ENCODE results near the gene ARHGEF38.
A peak's percentile ranks its signal among the peaks of the same experiment; 100 is the strongest.
"Not testable (repeated sequence)": the region's sequence is repeated elsewhere in the genome, so short reads cannot be mapped to it uniquely, and the experiment has no call there.

The ARHGEF38 gene

GRCh38 chr4:105607876-105608275, 55.5 kb downstream of the ARHGEF38 start:
- H3K27me3 Mint-ChIP-seq: no peaks in the 10 kb centered on the region
- H3K4me3 Mint-ChIP-seq: no peak overlapping the region
- no peaks in the 10 kb centered on the region for H3K36me3 Mint-ChIP-seq
- H3K9me3 Mint-ChIP-seq: peaks cover 4% of the 10 kb centered on the region in 2 donors
- DNase-seq (no peak), ATAC-seq (replicated peaks) (no peak)
- no peak overlapping the region for H3K27ac Mint-ChIP-seq
- no peaks in the 10 kb centered on the region for H3K4me1 Mint-ChIP-seq

- H3K27me3 Mint-ChIP-seq; H3K36me3 Mint-ChIP-seq; ATAC-seq (replicated peaks); H3K4me1 Mint-ChIP-seq; DNase-seq; H3K9me3 Mint-ChIP-seq; H3K4me3 Mint-ChIP-seq; H3K27ac Mint-ChIP-seq: not testable (repeated sequence)
These were observed 57.4 kb downstream of the ARHGEF38 start for GRCh38 chr4:105609819-105610218.

GRCh38 chr4:105613306-105613705, 60.9 kb downstream of the ARHGEF38 start:
- ATAC-seq (replicated peaks) (no peak), DNase-seq (no peak)
- no peak overlapping the region for H3K4me3 Mint-ChIP-seq
- no peaks in the 10 kb centered on the region for H3K27me3 Mint-ChIP-seq
- H3K9me3 Mint-ChIP-seq: peaks cover 7 to 11% of the 10 kb centered on the region in 2 donors
- no peak overlapping the region for H3K27ac Mint-ChIP-seq
- no peaks in the 10 kb centered on the region for H3K4me1 Mint-ChIP-seq
- no peaks in the 10 kb centered on the region for H3K36me3 Mint-ChIP-seq

- no peak overlapping the region for H3K27ac Mint-ChIP-seq
- H3K27me3 Mint-ChIP-seq: peaks cover 4 to 6% of the 10 kb centered on the region in 2 donors
- peaks cover 3 to 7% of the 10 kb centered on the region in 2 donors for H3K9me3 Mint-ChIP-seq
- ATAC-seq (replicated peaks): no peak
- no peak overlapping the region for H3K4me3 Mint-ChIP-seq
- no peaks in the 10 kb centered on the region for H3K4me1 Mint-ChIP-seq
- no peak for DNase-seq
- H3K36me3 Mint-ChIP-seq: no peaks in the 10 kb centered on the region
These were observed 66.9 kb downstream of the ARHGEF38 start for GRCh38 chr4:105619188-105619931.

- H3K9me3 Mint-ChIP-seq: peaks cover 3 to 6% of the 10 kb centered on the region in 2 donors
These were observed 68.4 kb downstream of the ARHGEF38 start for GRCh38 chr4:105620640-105621323.

GRCh38 chr4:105622269-105622668, 69.8 kb downstream of the ARHGEF38 start:
- Mint-ChIP-seq H3K36me3 (no peaks in the 10 kb centered on the region), H3K27me3 (peaks cover 9 to 10% of the 10 kb centered on the region in 2 donors), H3K27ac (no peak overlapping the region), H3K9me3 (no peaks in the 10 kb centered on the region), H3K4me3 (no peak overlapping the region), H3K4me1 (peaks cover 0 to 2% of the 10 kb centered on the region in 2 donors)
- ATAC-seq (replicated peaks): no peak
- DNase-seq: no peak

More at GRCh38 chr4:105620640-105621323, 68.4 kb downstream of the ARHGEF38 start:
- Mint-ChIP-seq H3K27ac (no peak overlapping the region), H3K36me3 (no peaks in the 10 kb centered on the region), H3K4me1 (peaks cover 0 to 2% of the 10 kb centered on the region in 2 donors), H3K27me3 (peaks cover 4 to 6% of the 10 kb centered on the region in 2 donors), H3K4me3 (no peak overlapping the region)
- ATAC-seq (replicated peaks) (no peak), DNase-seq (no peak)

GRCh38 chr4:105623099-105623498, 70.7 kb downstream of the ARHGEF38 start:
- Mint-ChIP-seq H3K4me3 (no peak overlapping the region), H3K27ac (no peak overlapping the region), H3K27me3 (peaks cover 9 to 11% of the 10 kb centered on the region in 2 donors), H3K36me3 (no peaks in the 10 kb centered on the region), H3K4me1 (peaks cover 0 to 2% of the 10 kb centered on the region in 2 donors), H3K9me3 (no peaks in the 10 kb centered on the region)
- DNase-seq (no peak), ATAC-seq (replicated peaks) (no peak)

GRCh38 chr4:105624530-105624929, 72.1 kb downstream of the ARHGEF38 start:
- H3K9me3 Mint-ChIP-seq: no peaks in the 10 kb centered on the region
- DNase-seq (no peak), ATAC-seq (replicated peaks) (peak in 1 of 2 donors; percentile 33)
- H3K4me3 Mint-ChIP-seq: peak overlapping the region in 1 of 2 donors; percentile 5
- no peaks in the 10 kb centered on the region for H3K36me3 Mint-ChIP-seq
- peaks cover 0 to 2% of the 10 kb centered on the region in 2 donors for H3K4me1 Mint-ChIP-seq
- H3K27ac Mint-ChIP-seq: no peak overlapping the region
- H3K27me3 Mint-ChIP-seq: peaks cover 9 to 16% of the 10 kb centered on the region in 2 donors

- Mint-ChIP-seq H3K27ac (no peak overlapping the region), H3K4me3 (no peak overlapping the region), H3K36me3 (no peaks in the 10 kb centered on the region), H3K4me1 (peaks cover 0 to 2% of the 10 kb centered on the region in 2 donors), H3K27me3 (peaks cover 9 to 16% of the 10 kb centered on the region in 2 donors), H3K9me3 (no peaks in the 10 kb centered on the region)
- ATAC-seq (replicated peaks) (no peak), DNase-seq (no peak)
These were observed 72.8 kb downstream of the ARHGEF38 start for GRCh38 chr4:105625214-105625613.

- Mint-ChIP-seq H3K36me3 (no peaks in the 10 kb centered on the region), H3K27me3 (peaks cover 3 to 12% of the 10 kb centered on the region in 2 donors)
- no peak for ATAC-seq (replicated peaks)
These were observed 74.4 kb downstream of the ARHGEF38 start for GRCh38 chr4:105626846-105627245.

GRCh38 chr4:105627620-105628019, 75.2 kb downstream of the ARHGEF38 start:
- no peaks in the 10 kb centered on the region for H3K36me3 Mint-ChIP-seq
- H3K27ac Mint-ChIP-seq: no peak overlapping the region
- H3K4me3 Mint-ChIP-seq: no peak overlapping the region
- ATAC-seq (replicated peaks): no peak
- peaks cover 0 to 2% of the 10 kb centered on the region in 2 donors for H3K4me1 Mint-ChIP-seq
- DNase-seq: no peak
- H3K27me3 Mint-ChIP-seq: peaks cover 3 to 12% of the 10 kb centered on the region in 2 donors
- no peaks in the 10 kb centered on the region for H3K9me3 Mint-ChIP-seq

More at GRCh38 chr4:105626846-105627245, 74.4 kb downstream of the ARHGEF38 start:
- H3K4me3 Mint-ChIP-seq: no peak overlapping the region
- H3K27ac Mint-ChIP-seq: no peak overlapping the region
- peaks cover 0 to 2% of the 10 kb centered on the region in 2 donors for H3K4me1 Mint-ChIP-seq
- DNase-seq: no peak
- H3K9me3 Mint-ChIP-seq: no peaks in the 10 kb centered on the region

- no peak overlapping the region for H3K4me3 Mint-ChIP-seq
- no peaks in the 10 kb centered on the region for H3K9me3 Mint-ChIP-seq
- ATAC-seq (replicated peaks) (no peak), DNase-seq (no peak)
- H3K36me3 Mint-ChIP-seq: no peaks in the 10 kb centered on the region
- peaks cover 3 to 12% of the 10 kb centered on the region in 2 donors for H3K27me3 Mint-ChIP-seq
- H3K4me1 Mint-ChIP-seq: peaks cover 3 to 8% of the 10 kb centered on the region in 2 donors
- H3K27ac Mint-ChIP-seq: no peak overlapping the region
These were observed 78.5 kb downstream of the ARHGEF38 start for GRCh38 chr4:105630670-105631655.

- Mint-ChIP-seq H3K9me3 (no peaks in the 10 kb centered on the region), H3K27me3 (peaks cover 0 to 7% of the 10 kb centered on the region in 2 donors), H3K4me3 (no peak overlapping the region), H3K36me3 (no peaks in the 10 kb centered on the region), H3K27ac (no peak overlapping the region), H3K4me1 (peaks cover 3 to 8% of the 10 kb centered on the region in 2 donors)
- DNase-seq (no peak), ATAC-seq (replicated peaks) (no peak)
These were observed 79.5 kb downstream of the ARHGEF38 start for GRCh38 chr4:105631818-105632400.
